Epithelial cell of proximal tubule (primary cell): ENCODE data around the gene TSPAN3. TPM values are rescaled to one million over a fixed set of nuclear protein-coding genes. Genes with fewer than 3 reads are reported as not detected.

ENCODE experiments used
- DNase-seq: peaks from one replicate; pipeline ENCODE4 v3.0.0-alpha.2; 2011; ENCODE audit warnings: low read depth
- H3K4me3 ChIP-seq: 2 replicates; pipeline ENCODE4 v1.5.1; 2011; ENCODE audit warnings: low read depth, mild to moderate bottlenecking, low read length
- total RNA-seq: library from RNA; depleted of rRNA; stranded (reverse); fragments of >200 nt; gene quantifications from 2 replicates; pipeline ENCODE4 v1.2.3, GENCODE V29; 2015
- TF ChIP-seq, protein P1 (sequence below): conservative IDR thresholded peaks from 2 replicates; pipeline ENCODE4 v1.5.1; 2012; ENCODE audit warnings: low read depth, mild to moderate bottlenecking, low read length

The TSPAN3 gene
- total RNA-seq, 1 donor from 2014 or later: 252 TPM

GRCh38 chr15:76993114-76993725 lies 77.7 kb downstream of the TSPAN3 start:
- TF ChIP-seq, protein P1, sequence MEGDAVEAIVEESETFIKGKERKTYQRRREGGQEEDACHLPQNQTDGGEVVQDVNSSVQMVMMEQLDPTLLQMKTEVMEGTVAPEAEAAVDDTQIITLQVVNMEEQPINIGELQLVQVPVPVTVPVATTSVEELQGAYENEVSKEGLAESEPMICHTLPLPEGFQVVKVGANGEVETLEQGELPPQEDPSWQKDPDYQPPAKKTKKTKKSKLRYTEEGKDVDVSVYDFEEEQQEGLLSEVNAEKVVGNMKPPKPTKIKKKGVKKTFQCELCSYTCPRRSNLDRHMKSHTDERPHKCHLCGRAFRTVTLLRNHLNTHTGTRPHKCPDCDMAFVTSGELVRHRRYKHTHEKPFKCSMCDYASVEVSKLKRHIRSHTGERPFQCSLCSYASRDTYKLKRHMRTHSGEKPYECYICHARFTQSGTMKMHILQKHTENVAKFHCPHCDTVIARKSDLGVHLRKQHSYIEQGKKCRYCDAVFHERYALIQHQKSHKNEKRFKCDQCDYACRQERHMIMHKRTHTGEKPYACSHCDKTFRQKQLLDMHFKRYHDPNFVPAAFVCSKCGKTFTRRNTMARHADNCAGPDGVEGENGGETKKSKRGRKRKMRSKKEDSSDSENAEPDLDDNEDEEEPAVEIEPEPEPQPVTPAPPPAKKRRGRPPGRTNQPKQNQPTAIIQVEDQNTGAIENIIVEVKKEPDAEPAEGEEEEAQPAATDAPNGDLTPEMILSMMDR: no peak
- DNase-seq: no peak
- H3K4me3 ChIP-seq: no peak overlapping the region

- no peak for DNase-seq
- no peak overlapping the region for H3K4me3 ChIP-seq
- TF ChIP-seq, protein P1: no peak
These were observed 78.9 kb downstream of the TSPAN3 start for GRCh38 chr15:76991741-76992645.

Other genes with a start within 250 kb of the TSPAN3 start
- 5.4 and 13.3 TPM in 2 replicates for gene SCAPER, start 165.8 kb downstream of the TSPAN3 start, total RNA-seq
- 82.2 and 90.1 TPM in 2 replicates for gene RCN2, start 139.4 kb downstream of the TSPAN3 start, total RNA-seq
- not detected in 2 replicates for gene PSTPIP1, start 76.0 kb downstream of the TSPAN3 start, total RNA-seq